Stimulated activated CD4-positive, alpha-beta T cell treated with anti-CD3 and anti-CD28 coated beads, Interleukin-12 subunit alpha, Interleukin-12 subunit beta, amount 100 ng/mL, for 24 hours (primary cell): ENCODE data around the gene IKBIP.
"Not testable (repeated sequence)": the region's sequence is repeated elsewhere in the genome, so short reads cannot be mapped to it uniquely, and the experiment has no call there.

ENCODE experiments used
- DNase-seq, 2 experiments: peaks; one replicate each; pipeline ENCODE4 v3.0.0-alpha.2; 2020; ENCODE audit warnings: low read depth in 2 of 2

IKBIP gene

GRCh38 chr12:98644712-98645571 lies at the start of gene IKBIP, which contains the start of gene APAF1:
IKBIP (minus strand) TSS chr12:98644788; CDS start chr12:98644701, 87 bp downstream.
APAF1 (plus strand) TSS chr12:98645290; CDS start chr12:98648360, 3,070 bp downstream.
- DNase-seq, result peak; percentile 95

- no peak for DNase-seq
Measured at GRCh38 chr12:98691351-98691750, 46.8 kb upstream of the IKBIP start.

GRCh38 chr12:98686603-98687002 lies 42.0 kb upstream of the IKBIP start:
- no peak for DNase-seq

GRCh38 chr12:98684199-98684598 lies 39.6 kb upstream of the IKBIP start:
- no peak for DNase-seq

- DNase-seq, result no peak
Measured at GRCh38 chr12:98679611-98680005, 35.0 kb upstream of the IKBIP start.

GRCh38 chr12:98678946-98679610 lies 34.5 kb upstream of the IKBIP start:
- DNase-seq, result no peak

- no peak for DNase-seq
Measured at GRCh38 chr12:98678236-98678945, 33.8 kb upstream of the IKBIP start.

GRCh38 chr12:98674841-98675240 lies 30.3 kb upstream of the IKBIP start:
- DNase-seq, result no peak

- DNase-seq, result no peak
Measured at GRCh38 chr12:98671459-98671858, 26.9 kb upstream of the IKBIP start.

- no peak for DNase-seq
Measured at GRCh38 chr12:98669751-98670150, 25.2 kb upstream of the IKBIP start.

- no peak for DNase-seq
Measured at GRCh38 chr12:98660521-98660920, 15.9 kb upstream of the IKBIP start.

- no peak for DNase-seq
Measured at GRCh38 chr12:98656289-98657101, 11.9 kb upstream of the IKBIP start.

GRCh38 chr12:98653866-98654493 lies 9.4 kb upstream of the IKBIP start:
- no peak for DNase-seq

GRCh38 chr12:98651328-98651727 lies 6.7 kb upstream of the IKBIP start:
- DNase-seq, result no peak

- DNase-seq, result no peak
Measured at GRCh38 chr12:98646294-98647090, 1.9 kb upstream of the IKBIP start.

- DNase-seq, result no peak
Measured at GRCh38 chr12:98645572-98646067, 1.0 kb upstream of the IKBIP start.

- DNase-seq, result no peak
Measured at GRCh38 chr12:98644433-98644711, 216 bp downstream of the IKBIP start.

GRCh38 chr12:98642801-98643200 lies 1.8 kb downstream of the IKBIP start:
- not testable (repeated sequence) for DNase-seq

GRCh38 chr12:98639491-98639890 lies 5.1 kb downstream of the IKBIP start:
- DNase-seq, result no peak

GRCh38 chr12:98638009-98638408 lies 6.6 kb downstream of the IKBIP start:
- DNase-seq, result no peak
